GM15510 (cell line): ENCODE results near the gene SCN1A.

Experiments
- POLR2A ChIP-seq: IDR thresholded peaks from 3 replicates; pipeline ENCODE4 v1.6.1; 2011; ENCODE audit warnings: borderline replicate concordance; ENCODE audit not compliant: insufficient read length; ENCODE audit errors: extremely low read depth

The SCN1A gene

DNA sequence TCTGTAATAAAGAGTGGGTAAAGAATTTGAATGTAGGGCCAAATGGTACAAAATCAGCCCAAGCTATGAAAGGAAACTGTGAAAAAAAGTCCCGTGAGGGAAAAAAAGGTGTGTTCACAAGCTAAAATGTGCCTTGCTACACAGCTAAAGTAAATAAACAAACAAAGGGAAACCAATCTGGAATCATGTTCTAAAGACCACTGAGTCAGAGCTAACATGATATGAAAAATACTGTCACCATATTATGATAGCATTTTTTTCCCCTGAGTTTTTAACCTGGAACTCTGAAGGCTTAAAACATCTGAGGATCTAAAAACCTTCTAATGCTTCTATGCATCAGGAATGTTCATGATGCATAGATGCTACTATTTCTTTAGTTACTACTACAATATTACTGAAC is 58.8 kb downstream of the SCN1A start:
- no peak for TF ChIP-seq POLR2A

DNA sequence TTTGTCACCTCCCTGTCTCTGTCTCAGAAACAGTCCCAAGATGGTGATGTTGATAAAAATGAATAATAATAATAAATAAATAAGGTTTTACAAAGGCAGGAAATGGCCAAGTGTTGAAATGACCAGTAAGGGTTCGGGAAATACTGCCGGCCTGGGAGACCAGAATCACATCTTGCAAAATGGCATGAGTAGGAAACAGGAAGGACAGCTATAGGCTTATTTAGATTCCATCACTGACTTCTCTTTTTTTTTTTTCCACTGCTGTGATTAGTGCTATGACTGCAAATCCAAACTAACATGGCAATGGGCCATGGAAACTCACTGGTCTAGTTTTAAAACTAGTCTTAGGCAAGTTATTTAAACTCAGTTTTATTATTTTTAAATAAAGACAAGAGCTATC is 60.6 kb downstream of the SCN1A start:
- no peak for TF ChIP-seq POLR2A

DNA sequence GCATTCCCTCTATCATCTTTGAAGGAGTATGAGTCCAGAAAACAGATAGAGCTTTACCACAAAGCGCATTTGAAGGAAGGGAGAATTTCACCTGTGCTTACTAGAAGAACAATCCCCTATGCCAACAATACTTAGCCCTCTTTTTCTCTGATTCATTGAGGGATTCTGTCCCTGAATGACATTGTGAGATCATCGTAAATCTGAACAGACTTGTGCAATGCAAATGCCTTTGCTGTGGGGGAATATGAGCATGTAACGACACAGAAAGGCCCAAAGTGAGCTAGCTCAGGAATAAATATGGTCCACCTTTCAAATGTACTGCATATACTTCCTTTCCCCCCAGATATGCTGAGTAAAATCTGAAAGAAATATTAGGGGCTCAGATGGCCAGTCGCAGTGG is 67.6 kb downstream of the SCN1A start:
- no peak for TF ChIP-seq POLR2A

DNA sequence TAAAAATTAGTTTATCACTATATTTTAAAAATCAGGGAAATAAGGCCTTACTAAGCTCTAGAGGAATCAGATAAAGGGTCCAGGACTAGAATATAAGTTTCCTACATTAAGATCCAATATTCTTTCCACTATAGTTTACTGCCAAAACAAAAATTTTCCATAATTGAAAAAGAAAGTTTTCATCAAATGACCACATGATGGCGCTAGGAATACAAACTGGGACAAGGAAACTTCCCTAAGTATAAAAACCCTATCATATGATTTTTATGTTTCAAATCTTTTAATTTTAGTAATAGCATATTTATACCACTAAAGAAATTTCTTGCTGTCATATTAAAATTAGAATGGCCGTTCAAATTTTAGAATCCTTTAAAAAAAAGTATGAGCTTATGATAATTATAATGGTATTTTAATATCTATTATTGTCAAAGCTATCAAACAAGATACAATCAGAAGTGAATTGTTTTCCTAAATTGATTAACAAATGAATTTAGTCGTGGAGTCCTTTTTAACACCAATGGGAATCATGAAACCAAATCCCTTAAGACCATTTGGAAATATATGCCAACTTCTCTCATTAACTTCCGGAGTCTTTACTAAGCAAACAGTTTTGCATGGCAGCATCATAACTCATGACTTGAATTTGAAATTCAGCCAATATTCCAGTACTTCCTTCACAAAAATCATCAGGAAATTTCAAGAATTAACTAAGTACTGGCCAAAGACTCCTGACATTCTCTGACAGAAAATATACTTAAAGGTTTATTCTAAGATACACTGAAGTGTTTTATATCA is 70.3 kb downstream of the SCN1A start:
- no peak for TF ChIP-seq POLR2A

DNA sequence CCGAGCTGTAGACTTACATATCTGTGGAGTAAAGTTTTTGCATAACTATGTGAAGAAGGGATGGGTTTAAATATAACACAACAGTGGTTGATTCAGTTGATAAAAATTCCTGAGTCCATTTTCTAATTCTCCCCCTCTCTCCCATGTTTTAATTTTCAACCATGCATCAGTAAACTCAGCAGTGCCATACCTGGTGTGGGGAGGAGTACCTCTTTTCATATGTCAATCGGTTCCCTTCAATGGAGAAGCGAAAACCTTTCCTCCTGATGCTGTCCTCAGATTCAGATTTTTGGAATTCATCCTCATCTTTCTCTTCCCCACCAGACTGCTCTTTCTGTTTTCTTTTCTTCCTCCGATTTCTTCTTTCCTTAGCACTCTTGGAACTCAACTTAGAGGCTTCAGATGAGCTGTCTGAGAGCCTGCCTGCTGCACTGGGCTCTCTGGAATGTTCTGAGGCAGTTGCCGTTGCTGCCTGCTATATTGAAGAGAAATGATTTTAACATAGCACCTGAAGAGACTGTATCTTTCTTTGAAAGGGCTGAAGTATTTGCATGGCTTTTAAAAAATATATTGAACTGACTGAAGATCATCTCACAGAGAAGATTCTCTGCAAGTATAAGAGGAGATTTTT is 82.9 kb downstream of the SCN1A start:
- TF ChIP-seq POLR2A, result no peak

- no peak for TF ChIP-seq POLR2A
Observed at GRCh38 chr2:166042768-166043390, 84.9 kb downstream of the SCN1A start.

DNA sequence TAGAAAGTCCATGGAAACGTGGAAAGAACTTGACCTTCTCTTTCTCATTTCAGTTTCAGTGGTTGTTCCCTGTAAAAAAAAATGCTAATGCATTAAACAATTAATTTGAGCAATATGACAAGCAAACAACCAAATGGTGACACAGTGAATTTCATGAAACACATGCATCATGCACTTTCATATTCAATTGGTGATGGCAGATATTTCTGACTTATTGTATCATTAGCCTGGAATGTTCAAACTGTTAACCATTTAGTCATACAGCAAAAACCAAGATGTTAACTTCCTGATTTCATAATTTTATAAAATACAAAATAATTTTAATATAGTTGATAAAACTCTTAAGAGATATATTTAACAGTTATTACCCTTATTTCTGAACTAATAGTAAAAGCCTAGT is 85.5 kb downstream of the SCN1A start:
- TF ChIP-seq POLR2A, result no peak

DNA sequence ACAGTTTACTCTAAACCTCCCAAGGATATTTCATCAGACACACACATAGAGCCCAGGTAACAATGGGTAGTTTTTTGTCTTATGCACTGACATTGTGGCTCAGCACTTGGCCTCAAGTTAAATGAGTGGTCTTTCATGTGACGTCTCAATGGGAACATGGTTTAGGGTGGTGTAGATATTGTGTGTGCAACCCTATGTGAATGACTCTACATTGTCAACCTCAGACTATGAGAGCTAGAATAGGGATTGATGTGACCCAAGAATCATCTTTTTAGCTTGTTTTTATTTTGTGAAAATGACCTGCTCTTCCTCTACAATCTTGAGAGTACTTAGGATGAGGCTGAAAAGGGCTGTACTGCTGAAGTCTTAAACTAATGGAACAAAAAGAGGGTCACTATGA is 86.2 kb downstream of the SCN1A start:
- no peak for TF ChIP-seq POLR2A

GRCh38 chr2:166032361-166032760 is 95.5 kb downstream of the SCN1A start:
- no peak for TF ChIP-seq POLR2A

DNA sequence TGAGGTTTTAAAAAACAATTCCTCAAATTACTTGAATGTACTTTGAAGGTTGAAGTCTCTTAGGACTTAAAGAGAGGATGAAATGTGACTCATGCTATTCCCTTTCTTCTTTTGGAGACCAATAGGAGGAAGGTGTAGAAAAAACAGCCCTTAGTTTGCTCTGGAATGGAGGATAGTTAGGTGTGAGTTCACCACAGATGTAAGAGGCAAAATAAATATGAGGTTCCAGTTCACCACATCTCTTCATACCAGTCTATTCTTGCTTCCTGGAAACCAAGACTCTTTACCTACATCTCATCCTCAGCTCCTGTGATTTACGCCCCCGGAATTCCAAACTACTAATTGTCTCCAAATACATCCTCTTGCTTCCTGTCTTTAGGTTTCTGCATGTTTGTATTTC is 96.8 kb downstream of the SCN1A start:
- no peak for TF ChIP-seq POLR2A

- TF ChIP-seq POLR2A, result no peak
Observed at GRCh38 chr2:166025313-166025712, 102.5 kb downstream of the SCN1A start.

DNA sequence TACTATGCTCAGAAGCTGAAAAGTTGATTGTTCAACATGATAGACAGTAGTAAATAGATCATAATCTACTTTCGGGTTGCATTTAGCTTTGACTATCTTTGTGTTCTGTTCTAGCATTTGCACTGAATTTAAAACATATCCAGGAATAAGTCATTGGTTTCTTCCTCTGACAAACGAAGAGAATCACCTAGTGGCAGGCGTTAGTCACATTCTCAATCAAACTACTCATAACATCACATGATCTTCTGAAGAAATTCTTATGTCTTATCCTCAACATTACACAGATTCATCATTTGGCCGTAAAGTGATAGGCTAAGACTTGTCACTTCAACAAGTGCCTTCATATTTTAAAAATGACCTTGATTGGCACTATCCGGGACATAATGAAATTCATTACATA is 110.6 kb downstream of the SCN1A start:
- TF ChIP-seq POLR2A, result no peak

GRCh38 chr2:166013878-166014277 is 113.9 kb downstream of the SCN1A start:
- TF ChIP-seq POLR2A, result no peak

GRCh38 chr2:166011660-166012059 is 116.2 kb downstream of the SCN1A start:
- no peak for TF ChIP-seq POLR2A

- TF ChIP-seq POLR2A, result no peak
Observed at GRCh38 chr2:166000401-166000800, 127.4 kb downstream of the SCN1A start.

- no peak for TF ChIP-seq POLR2A
Observed at GRCh38 chr2:165990846-165991245, 137.0 kb downstream of the SCN1A start.
